Keratinocyte (primary cell): ENCODE data around the gene FBXL13. TPM values are rescaled to one million over a fixed set of nuclear protein-coding genes. Genes with fewer than 3 reads are reported as not detected.
"Not testable (repeated sequence)": the region's sequence is repeated elsewhere in the genome, so short reads cannot be mapped to it uniquely, and the experiment has no call there.

ENCODE experiments used
- DNase-seq: peaks from one replicate; pipeline ENCODE4 v3.0.0-alpha.2; 2011; ENCODE audit warnings: low read depth, missing footprints, low spot score
- FAIRE-seq: peaks from 2 replicates; lab custom pipeline; 2011; peaks lifted over from hg19 to GRCh38; lab: Jason Lieb, UNC
- H2AFZ ChIP-seq: 2 replicates; pipeline ENCODE4 v1.6.0; 2012; ENCODE audit warnings: low read length, control low read depth, inconsistent platforms; ENCODE audit not compliant: control insufficient read depth
- H3K27ac ChIP-seq: 2 replicates; pipeline ENCODE4 v1.5.1; 2011; ENCODE audit warnings: low read length; ENCODE audit not compliant: control insufficient read depth, insufficient read depth
- H3K27me3 ChIP-seq: 3 replicates; pipeline ENCODE4 v1.6.0; 2011; ENCODE audit warnings: low read length; ENCODE audit not compliant: control insufficient read depth, insufficient read depth; ENCODE audit errors: extremely low read depth
- H3K36me3 ChIP-seq, 2 experiments: 2 replicates in 1 of 2; 3 replicates in 1 of 2; pipeline ENCODE4 v1.5.1; 2011; ENCODE audit warnings: low read length in 2 of 2, mild to moderate bottlenecking in 1 of 2; ENCODE audit not compliant: control insufficient read depth in 2 of 2, insufficient read depth in 2 of 2; ENCODE audit errors: extremely low read depth in 1 of 2
- H3K4me1 ChIP-seq: 3 replicates; pipeline ENCODE4 v1.5.1; 2011; ENCODE audit warnings: low read length; ENCODE audit not compliant: control insufficient read depth, insufficient read depth; ENCODE audit errors: extremely low read depth
- H3K4me2 ChIP-seq: 3 replicates; pipeline ENCODE4 v1.6.0; 2011; ENCODE audit warnings: low read depth, low read length; ENCODE audit not compliant: control insufficient read depth, insufficient read depth; ENCODE audit errors: extremely low read depth
- H3K4me3 ChIP-seq, 3 experiments: fragments of 200-600 bp in 1 of 3; sonication (generic) in 1 of 3; 2 replicates in 2 of 3; 3 replicates in 1 of 3; pipeline ENCODE4 v1.5.1; 2011 to 2016; ENCODE audit warnings: low read length in 3 of 3, mild to moderate bottlenecking in 3 of 3, control low read depth in 2 of 3, inconsistent platforms in 1 of 3, low read depth in 1 of 3, mixed read lengths in 1 of 3, mixed run types in 1 of 3, moderate library complexity in 1 of 3; ENCODE audit not compliant: control insufficient read depth in 2 of 3, insufficient read depth in 2 of 3; ENCODE audit errors: extremely low read depth in 1 of 3
- H3K79me2 ChIP-seq: 2 replicates; pipeline ENCODE4 v1.6.0; 2012; ENCODE audit warnings: low read length; ENCODE audit not compliant: control insufficient read depth, insufficient read depth
- H3K9ac ChIP-seq: 3 replicates; pipeline ENCODE4 v1.6.0; 2011; ENCODE audit warnings: low read length; ENCODE audit not compliant: control insufficient read depth, insufficient read depth; ENCODE audit errors: extremely low read depth
- H3K9me1 ChIP-seq: 3 replicates; pipeline ENCODE4 v1.6.0; 2011; ENCODE audit warnings: low read length; ENCODE audit not compliant: control insufficient read depth, insufficient read depth; ENCODE audit errors: extremely low read depth
- H3K9me3 ChIP-seq: 2 replicates; pipeline ENCODE4 v1.5.1; 2012; ENCODE audit warnings: low read depth, low read length; ENCODE audit not compliant: control insufficient read depth
- H4K20me1 ChIP-seq: 3 replicates; pipeline ENCODE4 v1.6.0; 2011; ENCODE audit warnings: low read length; ENCODE audit not compliant: control insufficient read depth, insufficient read depth; ENCODE audit errors: extremely low read depth
- EZH2 ChIP-seq: IDR thresholded peaks from one replicate; pipeline ENCODE4 v1.6.1; 2012; ENCODE audit warnings: inconsistent platforms, mild to moderate bottlenecking, low read length, moderate library complexity
- dilution Hi-C: fragments of 300-500 bp; cut with MboI; formaldehyde crosslinking; loops from one replicate; pipeline ENCODE4 v1.7.0; 2020; ENCODE audit warnings: low sequenced_read_pairs; ENCODE audit not compliant: extremely low pct_ligation_motif_present
- polyA plus RNA-seq, 5 experiments: library from polyadenylated mRNA; depleted of rRNA in 3 of 5; stranded (reverse) in 3 of 5; stranded (forward) in 1 of 5; unstranded in 1 of 5; fragments of >200 nt; gene quantifications; 1 replicate in 1 of 5; 2 replicates in 3 of 5; 3 replicates in 1 of 5; pipeline versions ENCODE4 v1.2.1 to v1.2.3, GENCODE V29; 2011 to 2012; ENCODE audit warnings: missing spikeins in 2 of 5, low read depth in 1 of 5, low replicate concordance in 1 of 5
- TF ChIP-seq, protein P1 (sequence below), 3 experiments: IDR thresholded peaks in 1 of 3; conservative IDR thresholded peaks in 1 of 3; optimal IDR thresholded peaks in 1 of 3; 2 replicates in 2 of 3; 3 replicates in 1 of 3; pipeline versions ENCODE3 to v1.5.1; 2011; ENCODE audit warnings: low read length in 3 of 3, mild to moderate bottlenecking in 3 of 3, moderate library complexity in 2 of 3, control low read depth in 1 of 3, inconsistent platforms in 1 of 3; ENCODE audit not compliant: insufficient read depth in 2 of 3; ENCODE audit errors: extremely low read depth in 1 of 3

Gene FBXL13
- polyA plus RNA-seq, 1 donor (not counting 4 experiments of a cell fraction or from before 2014, with no cell fraction given): 0.20 TPM

DNA sequence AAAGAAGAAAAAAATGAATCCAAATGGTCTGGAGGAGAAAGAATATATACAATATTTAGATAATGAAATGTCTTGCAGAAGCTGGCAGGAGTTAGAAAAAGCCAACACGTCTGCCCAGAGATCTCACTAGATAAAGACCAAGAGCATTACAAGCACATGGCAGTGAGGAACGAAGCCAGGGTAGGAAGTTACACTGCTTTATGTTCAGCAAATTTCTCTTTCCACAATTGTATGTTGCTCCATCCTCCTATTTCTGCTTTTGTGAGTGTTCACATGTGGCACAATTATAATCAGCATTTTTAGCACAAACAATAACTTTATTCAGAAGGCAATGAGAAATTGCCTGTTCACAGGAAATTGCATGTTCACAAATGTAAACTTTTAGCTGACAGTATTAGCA is 108.1 kb downstream of the FBXL13 start:
- H3K4me1 ChIP-seq: no peaks in the 10 kb centered on the region
- no peaks in the 10 kb centered on the region for H3K27me3 ChIP-seq
- no peak overlapping the region for H2AFZ ChIP-seq
- no peak overlapping the region for H3K4me3 ChIP-seq
- no peak overlapping the region for H3K9ac ChIP-seq
- no peak overlapping the region for H3K27ac ChIP-seq
- no peaks in the 10 kb centered on the region for H4K20me1 ChIP-seq
- dilution Hi-C loops: no loop called here
- no peak for TF ChIP-seq EZH2
- TF ChIP-seq, protein P1, sequence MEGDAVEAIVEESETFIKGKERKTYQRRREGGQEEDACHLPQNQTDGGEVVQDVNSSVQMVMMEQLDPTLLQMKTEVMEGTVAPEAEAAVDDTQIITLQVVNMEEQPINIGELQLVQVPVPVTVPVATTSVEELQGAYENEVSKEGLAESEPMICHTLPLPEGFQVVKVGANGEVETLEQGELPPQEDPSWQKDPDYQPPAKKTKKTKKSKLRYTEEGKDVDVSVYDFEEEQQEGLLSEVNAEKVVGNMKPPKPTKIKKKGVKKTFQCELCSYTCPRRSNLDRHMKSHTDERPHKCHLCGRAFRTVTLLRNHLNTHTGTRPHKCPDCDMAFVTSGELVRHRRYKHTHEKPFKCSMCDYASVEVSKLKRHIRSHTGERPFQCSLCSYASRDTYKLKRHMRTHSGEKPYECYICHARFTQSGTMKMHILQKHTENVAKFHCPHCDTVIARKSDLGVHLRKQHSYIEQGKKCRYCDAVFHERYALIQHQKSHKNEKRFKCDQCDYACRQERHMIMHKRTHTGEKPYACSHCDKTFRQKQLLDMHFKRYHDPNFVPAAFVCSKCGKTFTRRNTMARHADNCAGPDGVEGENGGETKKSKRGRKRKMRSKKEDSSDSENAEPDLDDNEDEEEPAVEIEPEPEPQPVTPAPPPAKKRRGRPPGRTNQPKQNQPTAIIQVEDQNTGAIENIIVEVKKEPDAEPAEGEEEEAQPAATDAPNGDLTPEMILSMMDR (optimal IDR thresholded peaks at IDR 0.05 in 1 of 3, IDR thresholded peaks at IDR 0.05 in 1 of 3, conservative IDR thresholded peaks at IDR 0.05 in 1 of 3; ENCODE audit: extremely low read depth in 1 of 3, insufficient read depth in 2 of 3, low read length in 3 of 3): no peak
- no peak overlapping the region for H3K4me2 ChIP-seq
- no peak for FAIRE-seq
- H3K9me1 ChIP-seq: no peaks in the 10 kb centered on the region
- H3K36me3 ChIP-seq: no peaks in the 10 kb centered on the region
- H3K9me3 ChIP-seq: no peaks in the 10 kb centered on the region
- H3K79me2 ChIP-seq: no peaks in the 10 kb centered on the region
- no peak for DNase-seq

- H3K79me2 ChIP-seq, FAIRE-seq: not testable (repeated sequence)
These were observed 112.6 kb downstream of the FBXL13 start for GRCh38 chr7:102961993-102962392.

GRCh38 chr7:102958004-102958403 is 116.6 kb downstream of the FBXL13 start:
- H2AFZ ChIP-seq, FAIRE-seq, H3K9me1 ChIP-seq, H3K36me3 ChIP-seq, DNase-seq, H3K9ac ChIP-seq, H3K4me1 ChIP-seq, H3K79me2 ChIP-seq, H3K27me3 ChIP-seq, H3K4me3 ChIP-seq, H4K20me1 ChIP-seq, H3K27ac ChIP-seq, H3K9me3 ChIP-seq, H3K4me2 ChIP-seq, dilution Hi-C loops: not testable (repeated sequence)

More at GRCh38 chr7:102961993-102962392, 112.6 kb downstream of the FBXL13 start:
- H3K9ac ChIP-seq, H3K9me3 ChIP-seq, H4K20me1 ChIP-seq, H3K27me3 ChIP-seq, DNase-seq, H2AFZ ChIP-seq, dilution Hi-C loops, H3K36me3 ChIP-seq, H3K4me1 ChIP-seq, H3K4me2 ChIP-seq, H3K9me1 ChIP-seq, H3K4me3 ChIP-seq, H3K27ac ChIP-seq: not testable (repeated sequence)

- DNase-seq, H2AFZ ChIP-seq, H3K4me1 ChIP-seq, H3K9ac ChIP-seq, H3K9me1 ChIP-seq, dilution Hi-C loops, H3K27me3 ChIP-seq, H3K4me3 ChIP-seq, H3K36me3 ChIP-seq, FAIRE-seq, H3K4me2 ChIP-seq, H3K27ac ChIP-seq, H4K20me1 ChIP-seq, H3K9me3 ChIP-seq, H3K79me2 ChIP-seq: not testable (repeated sequence)
These were observed 120.2 kb downstream of the FBXL13 start for GRCh38 chr7:102954359-102954758.
